Middle frontal gyrus (tissue), 1 donor: ENCODE results near the gene PDIA5.
"Not testable (repeated sequence)": the region's sequence is repeated elsewhere in the genome, so short reads cannot be mapped to it uniquely, and the experiment has no call there.

ENCODE experiments used
- DNase-seq: peaks from one replicate; pipeline ENCODE4 v3.0.0-alpha.2; 2015; ENCODE audit warnings: low spot score; ENCODE audit errors: extremely low spot score

Gene PDIA5

GRCh38 chr3:123147754-123148535 is 81.1 kb downstream of the PDIA5 start:
- no peak for DNase-seq

GRCh38 chr3:123148772-123149171 is 81.9 kb downstream of the PDIA5 start:
- no peak for DNase-seq

- no peak for DNase-seq
These were observed 82.7 kb downstream of the PDIA5 start for GRCh38 chr3:123149525-123149924.

- DNase-seq: no peak
These were observed 83.8 kb downstream of the PDIA5 start for GRCh38 chr3:123150449-123151215.

- DNase-seq: no peak
These were observed 84.5 kb downstream of the PDIA5 start for GRCh38 chr3:123151251-123151705.

GRCh38 chr3:123151853-123152420 is 85.1 kb downstream of the PDIA5 start:
- not testable (repeated sequence) for DNase-seq

- no peak for DNase-seq
These were observed 85.9 kb downstream of the PDIA5 start for GRCh38 chr3:123152687-123153086.

- DNase-seq: no peak
These were observed 86.5 kb downstream of the PDIA5 start for GRCh38 chr3:123153125-123154019.

GRCh38 chr3:123154020-123154985 is 87.5 kb downstream of the PDIA5 start:
- DNase-seq: no peak

- DNase-seq: no peak
These were observed 88.7 kb downstream of the PDIA5 start for GRCh38 chr3:123155471-123156011.

GRCh38 chr3:123156276-123156995 is 89.6 kb downstream of the PDIA5 start:
- DNase-seq: no peak

- no peak for DNase-seq
These were observed 90.4 kb downstream of the PDIA5 start for GRCh38 chr3:123157209-123157597.

GRCh38 chr3:123157598-123158287 is 90.9 kb downstream of the PDIA5 start:
- DNase-seq: no peak

- DNase-seq: no peak
These were observed 91.5 kb downstream of the PDIA5 start for GRCh38 chr3:123158330-123158729.

- DNase-seq: no peak
These were observed 92.1 kb downstream of the PDIA5 start for GRCh38 chr3:123158899-123159390.

- DNase-seq: no peak
These were observed 93.3 kb downstream of the PDIA5 start for GRCh38 chr3:123159926-123160635.

GRCh38 chr3:123161167-123161566 is 94.3 kb downstream of the PDIA5 start:
- DNase-seq: no peak

- no peak for DNase-seq
These were observed 96.3 kb downstream of the PDIA5 start for GRCh38 chr3:123163141-123163540.
